K562 treated with DMSO at 1 percent for 4 hours (cell line): Measurements from ENCODE around the gene OCSTAMP. TPM values are rescaled to one million over a fixed set of nuclear protein-coding genes. Genes with fewer than 3 reads are reported as not detected.

Experiments used
- total RNA-seq: library from RNA; unstranded; fragments of 300-600 nt; gene quantifications from 2 replicates; pipeline ENCODE4 v1.2.3, GENCODE V29; 2022; ENCODE audit not compliant: insufficient read depth

OCSTAMP gene
- total RNA-seq, result not detected in 2 replicates

DNA sequence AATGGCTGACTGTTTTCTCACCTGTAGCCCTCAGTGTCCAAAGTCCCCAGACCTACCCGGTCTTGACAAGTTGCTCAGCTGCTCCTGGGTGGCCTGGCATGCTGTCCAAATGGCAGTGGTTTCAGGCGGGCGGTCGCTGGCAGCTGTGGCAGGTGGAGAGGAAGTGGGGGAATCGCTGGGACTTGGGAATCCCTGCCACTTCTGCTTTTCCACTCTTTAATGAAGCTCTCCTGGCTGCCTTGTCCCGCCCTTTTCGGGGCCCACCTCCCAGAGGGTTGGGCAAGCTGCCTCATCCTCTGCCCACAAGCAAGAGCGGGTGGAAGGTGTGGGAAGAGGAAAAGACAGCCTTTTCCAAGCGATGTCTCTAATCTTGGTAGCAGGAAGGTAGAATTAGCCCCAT lies at the start of gene OCSTAMP:
Gene OCSTAMP (minus strand): TSS at position 194 of the 400 bp plus-strand sequence. CDS start 94 bp downstream, at position 100.

GRCh38 chr20:46512943-46513844 lies 37.3 kb downstream of the OCSTAMP start, which contains the start of gene ZNF334:
Gene ZNF334 (minus strand): TSS chr20:46513559. CDS start chr20:46512102, 1,457 bp downstream.

Other genes starting within 250 kb of the OCSTAMP start
- gene CDH22, start 242.2 kb downstream of the OCSTAMP start, total RNA-seq, result not detected in 2 replicates
- gene ELMO2, start 144.0 kb downstream of the OCSTAMP start, total RNA-seq, result 16.1 TPM in 2 replicates
- 0.32 and 0.36 TPM in 2 replicates for gene ZNF334, start 37.1 kb downstream of the OCSTAMP start, total RNA-seq
- gene SLC13A3, start 100.8 kb upstream of the OCSTAMP start, total RNA-seq, result 11.6 and 13.4 TPM in 2 replicates
- gene TP53RK, start 138.8 kb upstream of the OCSTAMP start, total RNA-seq, result 8.6 and 8.7 TPM in 2 replicates
- gene SLC2A10, start 159.0 kb upstream of the OCSTAMP start, total RNA-seq, result 0.54 and 0.88 TPM in 2 replicates